Hematopoietic multipotent progenitor cell treated with erythropoietin and hydrocortisone succinate and interleukin-3 and kit ligand, for 17 days (in vitro differentiated cells): ENCODE data around the gene JOSD1.

ENCODE experiments used
- DNase-seq: peaks from one replicate; pipeline ENCODE4 v3.0.0-alpha.2; 2015; ENCODE audit warnings: low spot score

Gene JOSD1

DNA sequence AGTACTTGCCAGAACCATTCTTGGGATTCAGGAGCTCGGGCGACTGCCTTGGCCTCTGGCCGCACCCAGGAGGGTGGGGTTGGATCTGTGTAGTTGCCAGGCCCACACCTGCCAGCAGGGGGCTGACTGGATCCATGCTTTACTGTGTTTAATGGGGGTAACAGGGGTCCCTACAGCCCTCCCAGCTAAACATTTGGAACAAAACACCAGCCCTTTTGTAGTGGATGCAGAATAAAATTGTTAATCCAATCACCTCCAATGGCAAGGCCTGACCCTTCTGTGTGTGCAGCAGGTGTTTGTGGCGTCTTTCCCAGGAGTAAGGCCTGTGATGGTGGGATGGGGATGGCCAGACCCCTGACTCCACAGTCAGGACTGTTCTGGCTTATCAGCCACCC is 32.6 kb upstream of the JOSD1 start:
- peak; percentile 74 for DNase-seq

DNA sequence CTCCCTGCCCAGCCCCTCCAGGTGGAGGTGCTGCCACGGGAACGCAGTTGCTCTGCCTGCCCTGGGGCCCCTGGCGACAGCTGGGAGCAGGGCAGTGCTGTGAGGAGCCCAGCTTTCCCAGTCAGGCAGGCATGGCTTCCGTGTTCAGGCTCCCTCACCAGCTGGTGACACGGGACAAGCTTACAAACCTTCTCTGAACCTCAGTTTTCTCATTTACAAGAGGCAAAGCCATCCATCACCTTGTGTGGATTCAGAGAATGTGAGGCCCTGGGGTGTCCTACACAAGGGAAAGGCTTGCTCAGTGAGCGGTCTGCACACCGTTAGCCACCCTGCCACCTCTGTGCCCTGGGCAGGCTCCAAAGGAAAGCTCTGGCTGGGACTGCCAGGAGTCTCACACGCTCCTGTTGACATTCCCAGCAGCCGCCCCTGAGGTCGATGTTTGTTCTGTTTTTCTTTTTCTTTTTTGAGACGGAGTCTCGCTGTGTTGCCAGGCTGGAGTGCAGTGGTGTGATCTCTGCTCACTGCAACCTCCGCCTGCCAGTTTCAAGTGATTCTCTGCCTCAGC is 31.6 kb upstream of the JOSD1 start:
- no peak for DNase-seq

DNA sequence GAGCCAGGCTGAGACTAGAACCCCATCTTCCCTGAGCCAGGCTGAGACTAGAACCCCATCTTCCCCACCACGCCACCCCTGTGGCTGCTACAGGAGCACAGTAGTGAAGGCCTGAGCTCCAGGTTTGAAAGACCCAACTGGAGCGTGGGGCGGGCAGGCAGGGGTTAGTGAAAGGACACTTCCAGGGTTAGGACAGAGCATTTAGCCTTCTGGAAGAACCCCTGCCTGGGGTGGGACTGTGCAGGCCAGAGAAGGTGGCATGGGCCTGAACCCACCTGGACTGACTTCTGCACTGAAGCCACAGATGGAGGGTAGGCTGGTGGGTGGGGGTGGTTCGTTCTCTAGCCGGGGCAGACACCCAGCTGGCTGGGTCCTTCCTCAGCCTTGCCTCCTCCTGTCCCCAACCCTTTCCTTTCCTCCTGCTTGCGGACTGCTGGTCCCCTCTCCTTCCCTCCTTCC is 31.0 kb upstream of the JOSD1 start:
- DNase-seq: no peak

DNA sequence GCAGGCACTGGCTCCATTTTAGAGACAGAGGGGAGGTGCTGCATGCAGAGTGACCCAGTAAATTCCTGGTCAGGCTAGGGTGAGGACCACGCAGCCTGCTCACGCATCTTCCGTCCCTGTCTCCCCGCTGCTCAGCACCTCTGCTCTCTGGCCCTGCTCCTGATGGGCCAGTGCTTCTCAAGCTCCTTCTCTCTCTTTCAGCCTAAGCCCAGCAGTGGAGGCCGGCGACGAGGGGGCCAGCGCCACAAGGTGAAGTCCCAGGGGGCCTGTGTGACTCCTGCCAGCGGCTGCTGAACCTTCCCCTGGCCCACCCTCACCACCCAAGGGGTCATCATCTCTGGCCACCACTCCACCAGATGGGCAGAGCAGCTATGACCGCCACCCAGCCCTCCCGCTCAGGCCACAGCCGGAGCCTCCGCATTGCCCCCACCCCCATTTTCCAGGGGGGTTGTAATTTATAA is 29.7 kb upstream of the JOSD1 start:
- DNase-seq: no peak

DNA sequence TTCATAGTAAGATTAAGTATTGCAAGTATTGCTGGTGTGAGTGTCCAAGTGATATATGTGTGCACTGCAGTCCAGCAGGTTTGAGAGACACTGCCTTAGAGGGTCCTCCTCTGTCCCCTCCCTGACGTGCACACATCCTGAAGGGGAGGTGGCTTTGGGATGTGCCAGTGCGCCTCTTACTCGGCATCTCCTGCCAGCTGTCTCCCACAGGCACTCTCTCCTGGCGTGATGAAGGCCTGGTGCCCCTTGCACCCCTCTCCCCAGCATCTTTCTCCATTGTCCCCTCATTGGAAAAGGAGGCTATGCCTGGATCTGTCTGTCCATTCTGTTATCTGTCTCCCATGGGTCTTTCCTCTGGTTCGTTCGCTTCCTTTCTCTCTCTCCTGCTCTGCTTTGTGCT is 29.2 kb upstream of the JOSD1 start:
- no peak for DNase-seq

DNA sequence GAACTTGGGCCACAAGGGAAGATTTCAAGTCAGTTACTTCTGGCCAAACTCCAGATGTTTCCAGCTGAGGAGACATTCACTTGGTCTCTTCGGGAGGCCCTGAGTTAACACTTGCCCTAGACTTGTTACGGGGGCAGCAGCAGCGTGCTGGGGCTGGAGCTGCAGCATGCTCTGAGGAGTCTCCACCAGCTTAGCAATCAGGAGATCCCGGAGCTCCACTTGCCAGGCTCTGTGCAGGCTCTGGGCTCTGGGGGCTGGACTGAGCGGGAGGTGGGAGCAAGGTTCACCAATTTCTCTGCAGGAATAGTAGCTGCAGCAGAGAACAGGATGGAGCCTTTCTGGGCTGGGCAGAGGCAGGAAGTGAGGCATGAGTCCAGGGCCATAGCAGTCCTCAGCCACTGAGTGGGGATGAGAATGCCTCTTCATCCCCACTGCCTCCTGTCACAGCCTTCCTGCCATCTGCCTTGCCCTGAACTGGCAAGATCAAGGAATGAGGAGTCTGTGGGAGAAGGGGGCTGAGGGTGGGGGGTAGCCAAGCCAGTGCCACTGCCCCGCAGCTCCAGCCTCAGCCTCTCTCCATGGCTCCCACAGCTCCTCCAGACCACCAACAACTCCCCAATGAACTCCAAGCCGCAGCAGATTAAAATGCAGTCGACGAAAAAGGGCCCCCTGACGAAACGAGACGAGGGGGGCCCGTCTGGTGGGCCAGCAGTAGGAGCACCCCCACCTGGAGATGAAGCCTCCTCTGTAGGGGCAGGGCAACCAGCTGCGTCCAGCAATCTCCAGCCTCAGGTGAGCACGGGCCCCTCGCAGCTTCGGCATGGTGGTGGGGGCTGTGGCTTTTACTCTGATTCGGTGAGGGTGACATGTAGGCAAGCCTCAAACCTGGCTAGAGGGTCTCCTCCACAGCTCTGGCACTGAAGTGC is 28.4 kb upstream of the JOSD1 start:
- no peak for DNase-seq

DNA sequence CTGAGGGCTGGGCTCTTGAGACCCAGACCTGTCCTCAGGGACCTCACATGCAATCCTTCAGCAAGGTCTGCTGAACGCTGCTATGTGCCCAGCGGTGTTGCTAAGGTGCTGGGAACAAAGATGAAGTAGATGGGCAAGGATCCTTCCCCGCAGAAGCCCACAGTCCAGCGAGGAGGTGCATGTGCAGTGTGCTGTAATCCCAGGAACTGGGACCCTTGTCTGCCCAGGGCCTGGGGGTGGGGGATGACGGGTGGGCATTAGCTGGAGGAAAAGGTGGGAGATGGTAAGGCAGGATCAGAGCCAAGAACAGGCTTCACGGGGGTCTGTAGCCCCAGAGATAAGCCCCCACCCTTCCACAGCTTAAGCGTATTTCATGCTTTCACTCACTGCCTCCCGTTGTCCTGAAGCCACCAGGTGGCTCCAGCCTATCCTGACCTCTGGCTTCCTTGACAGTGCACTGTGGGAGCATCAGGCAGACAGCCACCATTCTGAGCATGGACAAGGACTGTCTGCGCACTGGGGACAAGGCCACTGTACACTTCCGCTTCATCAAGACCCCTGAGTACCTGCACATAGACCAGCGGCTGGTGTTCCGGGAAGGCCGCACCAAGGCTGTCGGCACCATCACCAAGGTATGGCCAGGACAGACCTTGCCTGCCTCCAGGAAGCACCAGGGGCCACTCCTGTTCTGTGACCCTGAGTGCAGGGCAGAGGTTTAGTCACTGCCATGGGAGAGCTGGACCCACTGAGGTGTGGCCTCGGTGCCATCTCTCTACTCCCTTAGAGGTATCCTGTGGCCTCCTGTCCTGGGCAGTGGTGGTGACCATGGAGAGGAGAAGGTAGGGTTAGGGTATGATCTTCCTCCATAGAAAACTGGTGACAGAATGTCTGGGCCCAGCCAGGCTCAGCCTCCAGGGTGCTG is 27.0 kb upstream of the JOSD1 start:
- no peak for DNase-seq

DNA sequence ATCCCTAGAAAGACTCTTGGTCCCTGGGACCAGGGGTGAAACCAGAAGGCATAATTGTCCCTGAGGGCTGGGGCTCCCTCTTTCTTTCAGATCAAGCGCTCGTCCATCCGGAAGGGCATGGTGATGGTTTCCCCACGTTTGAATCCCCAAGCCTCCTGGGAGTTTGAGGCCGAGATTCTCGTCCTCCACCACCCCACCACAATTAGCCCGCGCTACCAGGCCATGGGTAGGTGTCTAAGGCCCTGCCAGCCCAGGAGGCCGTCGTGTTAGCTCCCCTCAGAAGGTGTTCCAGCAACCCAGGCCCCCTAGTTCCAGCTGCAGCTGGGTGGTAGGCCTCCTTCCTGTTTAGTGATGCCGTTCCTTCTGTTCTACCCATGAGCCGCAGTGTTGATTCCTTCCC is 26.4 kb upstream of the JOSD1 start:
- DNase-seq: no peak

DNA sequence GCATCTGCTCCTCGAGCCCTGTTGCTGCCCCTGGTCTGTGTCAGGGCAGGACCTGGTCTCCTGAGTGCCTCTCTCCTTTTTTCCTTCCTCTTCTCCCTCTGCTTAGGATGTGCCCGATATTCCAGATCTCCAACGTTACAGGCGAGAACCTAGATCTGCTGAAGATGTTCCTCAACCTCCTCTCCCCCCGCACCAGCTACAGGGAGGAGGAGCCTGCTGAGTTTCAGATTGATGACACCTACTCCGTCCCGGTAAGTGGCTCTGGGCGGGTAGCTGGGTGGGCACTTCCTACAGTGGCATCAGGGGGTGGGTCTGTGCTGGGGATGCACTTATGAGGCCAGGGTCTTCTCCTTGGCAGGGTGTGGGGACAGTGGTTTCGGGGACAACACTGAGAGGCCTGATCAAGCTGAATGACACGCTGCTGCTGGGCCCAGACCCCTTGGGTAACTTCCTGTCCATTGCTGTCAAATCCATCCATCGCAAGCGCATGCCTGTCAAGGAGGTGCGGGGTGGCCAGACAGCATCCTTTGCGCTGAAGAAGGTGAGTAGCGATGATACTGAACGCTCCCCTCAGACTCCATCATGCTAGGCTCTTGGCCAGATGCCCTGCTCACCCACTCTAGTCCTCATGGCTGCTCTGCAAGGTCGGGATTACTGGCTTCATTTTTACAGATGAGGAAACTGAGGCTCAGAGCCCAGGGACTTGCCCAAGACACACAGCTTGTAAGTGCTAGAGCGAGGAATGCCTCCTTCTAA is 25.3 kb upstream of the JOSD1 start:
- DNase-seq: no peak

DNA sequence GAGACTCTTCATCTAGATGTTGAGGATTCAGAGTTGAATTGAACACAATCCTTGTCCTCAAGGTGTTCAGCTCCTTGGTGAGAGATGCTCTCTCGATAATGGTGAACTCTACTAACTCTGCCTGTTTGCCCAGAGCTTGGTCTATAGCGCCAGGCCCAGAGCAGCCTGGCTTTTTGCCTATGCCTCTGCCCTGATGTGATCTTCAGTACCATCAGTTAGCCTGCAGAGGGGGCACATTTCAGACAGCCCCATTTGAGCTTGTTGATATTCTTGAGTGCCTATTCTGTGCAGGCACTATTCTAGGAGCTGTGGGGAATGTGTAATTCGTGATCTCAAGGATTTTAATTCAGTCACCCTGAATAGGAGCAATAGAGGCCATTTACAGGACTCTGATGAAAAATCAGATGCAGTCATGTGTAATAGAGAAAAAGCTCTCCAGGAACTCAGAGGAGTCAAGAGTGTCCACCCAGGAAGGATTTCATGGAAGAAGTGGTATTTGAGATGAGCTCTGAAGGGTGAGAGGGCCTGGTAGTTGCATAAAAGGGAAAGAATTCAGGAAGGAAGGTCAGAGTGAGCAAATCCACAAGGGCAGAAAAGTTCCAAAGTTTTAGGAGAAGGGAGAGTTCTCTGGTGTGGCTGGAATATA is 24.3 kb upstream of the JOSD1 start:
- DNase-seq: peak; percentile 63

DNA sequence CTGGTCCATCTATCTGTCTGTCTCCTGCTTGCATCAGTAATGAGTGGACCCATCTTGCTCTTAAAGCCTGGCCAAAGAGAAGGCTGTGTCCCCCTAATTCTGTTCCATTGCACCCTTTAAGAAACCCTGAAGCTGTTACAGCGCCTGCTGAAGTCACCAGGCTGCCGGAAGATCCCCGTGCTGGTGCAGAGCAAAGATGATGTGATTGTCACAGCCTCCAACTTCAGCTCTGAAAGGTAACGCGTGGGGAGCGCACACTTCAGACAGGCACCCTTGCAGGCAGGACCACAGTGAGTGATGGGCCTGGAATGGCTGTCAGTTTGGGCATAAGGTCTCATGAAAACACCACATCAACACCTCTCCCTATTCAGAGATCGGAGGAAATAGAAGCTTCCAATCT is 23.4 kb upstream of the JOSD1 start:
- no peak for DNase-seq

DNA sequence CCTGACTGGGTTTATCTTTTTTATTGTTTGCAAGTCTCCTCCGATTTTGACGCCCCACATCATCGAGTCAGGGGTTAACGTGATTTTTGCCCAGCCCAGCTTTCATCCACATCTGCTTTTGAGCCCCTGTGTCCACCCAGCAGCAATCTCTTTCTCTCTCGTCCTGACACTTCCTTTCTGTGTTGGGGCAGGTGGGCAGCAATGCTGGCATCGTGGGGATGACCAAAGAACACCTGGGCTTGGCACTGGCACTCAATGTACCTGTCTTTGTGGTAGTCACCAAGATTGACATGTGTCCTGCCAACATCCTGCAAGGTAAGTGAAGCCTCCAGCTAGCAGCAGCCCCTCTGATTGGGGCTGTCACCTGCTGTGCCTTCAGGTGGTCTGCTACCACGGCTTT is 20.8 kb upstream of the JOSD1 start:
- no peak for DNase-seq

DNA sequence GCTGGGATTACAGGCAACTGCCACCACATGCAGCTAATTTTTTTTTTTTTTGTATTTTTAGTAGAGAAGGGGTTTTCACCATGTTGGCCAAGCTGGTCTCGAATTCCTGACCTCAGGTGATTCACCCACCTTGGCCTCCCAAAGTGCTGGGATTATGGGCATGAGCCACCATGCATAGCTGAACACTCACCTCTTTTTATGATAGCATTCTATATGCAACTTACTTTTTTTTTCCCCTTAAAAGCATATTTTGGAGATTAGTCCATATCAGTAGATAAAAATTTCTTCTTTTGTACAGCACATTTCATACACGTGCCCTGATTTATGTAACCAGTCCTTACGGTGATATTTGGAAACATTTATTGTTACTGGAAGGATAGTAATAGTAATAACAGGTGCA is 19.6 kb upstream of the JOSD1 start:
- DNase-seq: no peak

DNA sequence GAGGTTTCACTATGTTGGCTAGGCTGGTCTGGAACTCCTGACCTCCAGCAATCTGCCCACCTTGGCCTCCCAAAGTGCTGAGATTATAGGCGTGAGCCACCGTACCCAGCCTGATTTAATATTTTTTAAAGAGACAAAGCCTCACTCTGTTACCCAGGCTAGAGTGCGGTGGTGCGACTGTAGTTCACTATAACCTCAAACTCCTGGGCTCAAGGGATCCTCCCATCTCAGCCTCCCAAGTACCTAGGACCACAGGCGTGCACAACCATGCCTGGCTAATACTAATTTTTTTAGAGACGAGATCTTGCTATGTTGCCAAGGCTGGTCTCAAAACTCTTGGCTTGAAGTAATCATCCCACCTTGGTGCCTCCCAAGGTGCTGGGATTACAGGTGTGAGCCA is 18.5 kb upstream of the JOSD1 start:
- DNase-seq: no peak

DNA sequence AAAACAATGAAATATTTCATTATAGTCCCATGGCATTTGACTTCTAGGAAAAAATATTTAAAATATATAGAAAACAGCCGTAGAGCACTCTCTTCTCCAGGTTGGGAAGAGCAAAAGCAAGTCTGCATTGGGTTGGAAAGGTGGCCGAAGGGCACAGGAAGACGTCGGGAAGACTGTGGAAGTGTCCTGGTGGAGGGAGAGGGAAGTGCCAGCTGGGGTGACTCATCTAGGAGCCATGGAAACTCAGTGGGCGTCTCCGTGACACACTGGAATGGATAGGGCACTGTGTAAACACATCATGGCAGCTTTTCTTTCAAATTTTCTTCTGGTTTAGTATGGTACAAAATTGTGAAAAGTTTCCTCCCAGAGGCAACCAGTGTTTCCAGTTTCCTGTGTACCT is 17.7 kb upstream of the JOSD1 start:
- peak; percentile 52 for DNase-seq

DNA sequence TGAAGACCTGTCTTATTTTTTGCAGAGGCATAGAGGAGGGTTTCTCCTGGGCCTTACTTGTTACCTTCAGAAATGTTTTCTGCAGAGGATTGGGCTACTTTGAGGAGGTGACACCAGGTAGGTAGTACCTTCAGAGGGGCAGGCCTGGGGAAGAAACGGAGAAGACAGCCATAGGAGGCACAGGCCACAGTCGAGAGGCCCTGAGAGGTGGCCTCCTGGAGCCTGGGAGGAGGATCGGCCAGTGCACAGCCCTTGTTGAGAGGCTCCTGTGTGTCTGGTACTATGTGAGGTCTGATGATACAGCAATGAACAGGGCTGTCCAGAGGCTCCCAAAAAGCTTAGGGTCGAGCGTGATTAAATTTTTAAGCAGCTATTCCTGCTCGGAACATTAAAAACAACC is 16.5 kb upstream of the JOSD1 start:
- no peak for DNase-seq

DNA sequence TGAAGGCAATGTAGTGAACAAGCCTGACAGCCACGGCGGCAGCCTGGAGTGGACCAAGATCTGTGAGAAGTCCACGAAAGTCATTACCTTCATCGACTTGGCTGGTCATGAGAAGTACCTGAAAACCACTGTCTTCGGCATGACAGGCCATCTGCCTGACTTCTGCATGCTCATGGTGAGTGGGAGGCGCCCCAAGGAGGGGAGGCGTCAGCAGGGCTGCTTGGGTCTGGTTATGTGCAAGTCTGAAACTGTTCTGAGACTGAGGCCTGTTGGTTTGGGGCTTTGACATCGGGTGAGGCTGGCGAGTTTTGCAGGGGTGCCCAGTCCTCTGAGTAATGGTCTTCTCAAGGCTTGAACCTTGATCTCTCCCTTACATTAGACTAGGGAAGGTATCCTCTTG is 16.1 kb upstream of the JOSD1 start:
- peak; percentile 55 for DNase-seq

DNA sequence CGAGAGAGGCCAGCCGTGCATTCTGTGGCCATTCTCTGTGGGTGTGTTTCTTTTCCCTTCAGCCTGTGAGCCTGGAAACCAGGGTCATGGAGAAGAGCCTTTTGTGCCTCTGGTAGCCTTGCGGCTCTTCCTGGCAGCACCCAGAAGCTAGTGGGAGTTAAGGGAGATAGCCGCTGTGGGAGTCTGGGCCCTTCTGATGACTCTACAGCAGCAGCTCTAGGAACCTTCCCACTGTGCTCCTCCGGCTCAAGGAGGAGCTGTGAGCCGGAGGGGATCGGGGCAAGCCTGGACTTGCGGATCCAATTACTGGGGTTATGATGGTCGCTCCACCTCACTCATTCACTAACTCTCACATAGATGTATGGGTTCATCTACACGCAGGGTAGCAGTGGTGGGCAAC is 15.5 kb upstream of the JOSD1 start:
- DNase-seq: no peak

DNA sequence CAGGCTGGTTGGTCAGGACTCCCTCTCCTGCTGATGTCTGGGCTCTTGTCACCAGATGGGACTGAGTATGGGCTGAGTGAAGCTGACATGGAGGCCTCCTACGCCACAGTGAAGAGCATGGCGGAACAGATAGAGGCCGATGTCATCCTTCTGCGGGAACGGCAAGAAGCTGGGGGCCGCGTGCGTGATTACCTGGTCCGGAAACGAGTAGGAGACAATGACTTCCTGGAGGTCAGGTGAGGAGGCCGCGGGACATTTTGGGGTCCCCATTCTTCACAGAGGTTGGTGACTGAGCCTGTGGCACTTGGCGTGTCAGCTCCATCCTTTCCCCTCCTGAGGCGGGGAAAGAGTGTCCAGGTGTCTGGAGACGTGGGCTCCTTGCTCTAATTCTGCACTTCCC is 15.1 kb upstream of the JOSD1 start:
- DNase-seq: no peak

DNA sequence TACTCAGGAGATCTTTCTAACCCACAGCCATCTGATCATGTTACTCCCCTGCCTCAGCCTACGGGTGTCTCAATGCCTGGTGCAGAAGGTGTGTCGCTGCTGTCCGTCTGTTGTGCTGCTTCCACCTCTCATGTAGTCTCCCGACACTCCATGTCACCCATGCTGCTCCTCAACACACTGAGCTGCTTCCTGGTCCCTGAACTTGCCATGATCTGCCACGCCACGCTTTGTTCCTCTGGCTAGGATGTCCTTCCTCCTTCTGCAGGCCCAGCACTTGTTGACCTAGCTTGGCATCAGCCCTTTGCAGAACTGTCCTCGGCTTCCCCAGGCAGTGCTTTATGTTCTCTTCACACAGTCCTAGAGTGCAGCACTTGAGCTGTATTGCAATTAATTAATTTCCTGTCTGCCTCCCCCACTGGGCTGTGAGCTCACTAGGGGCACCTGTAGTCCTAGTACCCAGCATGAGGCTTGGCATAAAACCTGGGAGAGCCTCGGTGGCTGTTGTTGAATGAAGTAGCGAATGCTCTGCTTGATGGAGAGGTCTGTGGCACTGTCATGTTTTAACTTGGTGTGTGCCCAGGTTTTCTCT is 14.5 kb upstream of the JOSD1 start:
- DNase-seq: no peak

DNA sequence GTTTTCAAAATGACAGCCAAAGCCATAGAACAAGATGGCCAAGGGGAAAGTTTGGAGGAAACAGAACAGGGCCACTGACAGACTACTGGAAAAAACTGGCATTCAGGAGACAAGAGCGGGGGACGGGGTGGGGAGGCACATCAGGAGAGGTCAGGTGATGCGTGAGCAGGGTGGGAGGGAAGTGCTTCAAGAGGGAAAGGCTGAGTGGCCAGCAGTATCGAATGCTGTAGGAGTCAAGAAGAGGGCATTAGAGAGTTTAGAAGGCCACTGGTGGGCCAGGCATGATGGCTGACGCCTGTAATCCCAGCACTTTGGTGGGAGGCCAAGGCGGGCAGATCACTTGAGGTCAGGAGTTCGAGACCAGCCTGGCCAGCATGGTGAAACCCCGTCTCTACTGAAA is 13.2 kb upstream of the JOSD1 start:
- DNase-seq: no peak
